SK-N-SH (cell line): ENCODE data around the gene GPR155. TPM values are rescaled to one million over a fixed set of nuclear protein-coding genes. Genes with fewer than 3 reads are reported as not detected.
A peak's percentile ranks its signal among the peaks of the same experiment; 100 is the strongest.

Experiments
- CTCF ChIA-PET: fragments of 300-600, 350-600 bp; formaldehyde crosslinking; extraction: SDS; loops from one replicate; lab custom pipeline; 2021; lab: Yijun Ruan, JAX
- POLR2A ChIA-PET: fragments of 350-600 bp; sonication (Branson Sonifier 250); formaldehyde crosslinking; extraction: SDS; loops from one replicate; lab custom pipeline; 2020; ENCODE audit warnings: antibody characterized with exemption, inconsistent platforms; lab: Yijun Ruan, JAX
- DNase-seq: peaks from one replicate; pipeline ENCODE4 v3.0.0; 2012
- H2AFZ ChIP-seq: fragments of 200-600 bp; sonication (generic); 2 replicates; pipeline ENCODE4 v1.8.1; 2016; ENCODE audit warnings: antibody characterized with exemption, mild to moderate bottlenecking, low read depth
- H3F3A ChIP-seq: fragments of 200-600 bp; sonication (generic); replicated peaks from 2 replicates; pipeline ENCODE3; 2016; ENCODE audit warnings: antibody characterized with exemption, mild to moderate bottlenecking; ENCODE audit not compliant: insufficient read depth
- H3K27ac ChIP-seq, 2 experiments: fragments of 200-500 bp in 1 of 2; fragments of 200-600 bp in 1 of 2; sonication (Bioruptor generic) in 1 of 2; sonication (generic), shearing (Covaris generic) in 1 of 2; 2 replicates each; pipeline versions ENCODE4 v1.5.1 to v1.6.1; 2014 to 2016; ENCODE audit warnings: low read depth in 2 of 2, inconsistent platforms in 1 of 2, low read length in 1 of 2, mild to moderate bottlenecking in 1 of 2, mixed read lengths in 1 of 2
- H3K27me3 ChIP-seq: fragments of 200-600 bp; sonication (generic), shearing (Covaris generic); 2 replicates; pipeline ENCODE4 v1.6.1; 2016; ENCODE audit warnings: mixed run types; ENCODE audit not compliant: insufficient read depth
- H3K36me3 ChIP-seq, 2 experiments: fragments of 200-500 bp in 1 of 2; fragments of 200-600 bp in 1 of 2; sonication (Bioruptor generic) in 1 of 2; sonication (generic) in 1 of 2; replicated peaks in 1 of 2; 2 replicates each; pipeline versions ENCODE3 to v1.5.1; 2014 to 2016; ENCODE audit warnings: low read length in 1 of 2, mild to moderate bottlenecking in 1 of 2; ENCODE audit not compliant: insufficient read depth in 2 of 2, control insufficient read depth in 1 of 2
- H3K4me1 ChIP-seq, 2 experiments: fragments of 200-500 bp in 1 of 2; fragments of 200-600 bp in 1 of 2; sonication (Bioruptor generic) in 1 of 2; sonication (generic), shearing (Covaris generic) in 1 of 2; 2 replicates each; pipeline versions ENCODE4 v1.5.1 to v1.6.1; 2014 to 2016; ENCODE audit warnings: low read depth in 1 of 2, low read length in 1 of 2, mixed run types in 1 of 2; ENCODE audit not compliant: insufficient read depth in 2 of 2, control insufficient read depth in 1 of 2
- H3K4me2 ChIP-seq: fragments of 200-600 bp; sonication (generic), shearing (Covaris generic); 2 replicates; pipeline ENCODE4 v1.6.1; 2017; ENCODE audit warnings: mixed run types
- H3K4me3 ChIP-seq, 2 experiments: fragments of 200-500 bp in 1 of 2; fragments of 200-600 bp in 1 of 2; sonication (Bioruptor generic) in 1 of 2; sonication (generic), shearing (Covaris generic) in 1 of 2; 2 replicates each; pipeline versions ENCODE4 v1.5.1 to v1.8.1; 2014 to 2016; ENCODE audit warnings: low read depth in 2 of 2, inconsistent platforms in 1 of 2, low read length in 1 of 2, mild to moderate bottlenecking in 1 of 2, mixed read lengths in 1 of 2, moderate library complexity in 1 of 2
- H3K79me2 ChIP-seq: fragments of 200-600 bp; sonication (generic); 2 replicates; pipeline ENCODE4 v1.8.1; 2017; ENCODE audit warnings: mild to moderate bottlenecking; ENCODE audit not compliant: insufficient read depth
- H3K9ac ChIP-seq: fragments of 200-600 bp; sonication (generic); 2 replicates; pipeline ENCODE4 v1.6.1; 2017; ENCODE audit warnings: mixed run types
- H3K9me2 ChIP-seq: fragments of 200-600 bp; sonication (generic); 2 replicates; pipeline ENCODE4 v1.6.1; 2017; ENCODE audit warnings: mixed run types
- H3K9me3 ChIP-seq: fragments of 200-600 bp; sonication (generic); 2 replicates; pipeline ENCODE4 v1.6.1; 2017; ENCODE audit warnings: mixed run types, mild to moderate bottlenecking, moderate library complexity
- H4K20me1 ChIP-seq: fragments of 200-600 bp; sonication (generic); 2 replicates; pipeline ENCODE4 v1.6.1; 2017; ENCODE audit warnings: mild to moderate bottlenecking, mixed run types; ENCODE audit not compliant: insufficient read depth
- CHD2 ChIP-seq: fragments of 150-350 bp; IDR thresholded peaks from 2 replicates; pipeline ENCODE4 v1.6.1; 2018; ENCODE audit warnings: low read length; ENCODE audit not compliant: partially characterized antibody
- GATA2 ChIP-seq: sonication (generic); formaldehyde crosslinking; IDR thresholded peaks from 2 replicates; pipeline ENCODE4 v1.5.0; 2020; ENCODE audit warnings: mild to moderate bottlenecking, missing genetic modification reagents
- JUND ChIP-seq: IDR thresholded peaks from 2 replicates; pipeline ENCODE4 v1.4.0; 2012
- MAX ChIP-seq: IDR thresholded peaks from 2 replicates; pipeline ENCODE4 v1.4.0; 2012; ENCODE audit warnings: low read depth
- MEF2A ChIP-seq: IDR thresholded peaks from 2 replicates; pipeline ENCODE4 v1.4.0; 2012; ENCODE audit warnings: low read depth, borderline replicate concordance
- MXI1 ChIP-seq: IDR thresholded peaks from 2 replicates; pipeline ENCODE4 v1.6.1; 2012; ENCODE audit warnings: mild to moderate bottlenecking, low read depth, low read length, improper control_type of control experiment
- NFIC ChIP-seq: IDR thresholded peaks from 2 replicates; pipeline ENCODE4 v1.4.0; 2012; ENCODE audit warnings: borderline replicate concordance
- NRF1 ChIP-seq: IDR thresholded peaks from 2 replicates; pipeline ENCODE4 v1.6.1; 2012; ENCODE audit warnings: low read depth, mild to moderate bottlenecking, low read length
- PBX3 ChIP-seq: IDR thresholded peaks from 2 replicates; pipeline ENCODE4; 2012
- RAD21 ChIP-seq: IDR thresholded peaks from 2 replicates; pipeline ENCODE4 v1.6.1; 2012; ENCODE audit warnings: mild to moderate bottlenecking, low read length
- RFX5 ChIP-seq: IDR thresholded peaks from 2 replicates; pipeline ENCODE4 v1.6.1; 2012; ENCODE audit warnings: mild to moderate bottlenecking, improper control_type of control experiment, low read length
- SIN3A ChIP-seq: IDR thresholded peaks from 2 replicates; pipeline ENCODE4 v1.6.1; 2012; ENCODE audit warnings: low read depth, mild to moderate bottlenecking, low read length, moderate library complexity, borderline replicate concordance
- SMC3 ChIP-seq: IDR thresholded peaks from 2 replicates; pipeline ENCODE4 v1.6.1; 2012; ENCODE audit warnings: low read depth, low read length, improper control_type of control experiment
- whole genome bisulfite sequencing: methylation state at CpG from one replicate; pipeline ENCODE4 v1.1.6; 2017; ENCODE audit warnings: low lambda C conversion rate; 5-methylcytosine and 5-hydroxymethylcytosine counted together
- polyA plus RNA-seq, 3 experiments: library from polyadenylated mRNA; depleted of rRNA; stranded (reverse); fragments of >200 nt; gene quantifications; 2 replicates each; pipeline ENCODE4 v1.2.3, GENCODE V29; 2012
- TF ChIP-seq, protein P1 (sequence below): IDR thresholded peaks from 2 replicates; pipeline ENCODE4 v1.4.0; 2012; ENCODE audit warnings: low read depth, borderline replicate concordance

Gene GPR155
- polyA plus RNA-seq, 1 of the 3 experiments (the other 2 are of a cell fraction) = 3.5 TPM

DNA sequence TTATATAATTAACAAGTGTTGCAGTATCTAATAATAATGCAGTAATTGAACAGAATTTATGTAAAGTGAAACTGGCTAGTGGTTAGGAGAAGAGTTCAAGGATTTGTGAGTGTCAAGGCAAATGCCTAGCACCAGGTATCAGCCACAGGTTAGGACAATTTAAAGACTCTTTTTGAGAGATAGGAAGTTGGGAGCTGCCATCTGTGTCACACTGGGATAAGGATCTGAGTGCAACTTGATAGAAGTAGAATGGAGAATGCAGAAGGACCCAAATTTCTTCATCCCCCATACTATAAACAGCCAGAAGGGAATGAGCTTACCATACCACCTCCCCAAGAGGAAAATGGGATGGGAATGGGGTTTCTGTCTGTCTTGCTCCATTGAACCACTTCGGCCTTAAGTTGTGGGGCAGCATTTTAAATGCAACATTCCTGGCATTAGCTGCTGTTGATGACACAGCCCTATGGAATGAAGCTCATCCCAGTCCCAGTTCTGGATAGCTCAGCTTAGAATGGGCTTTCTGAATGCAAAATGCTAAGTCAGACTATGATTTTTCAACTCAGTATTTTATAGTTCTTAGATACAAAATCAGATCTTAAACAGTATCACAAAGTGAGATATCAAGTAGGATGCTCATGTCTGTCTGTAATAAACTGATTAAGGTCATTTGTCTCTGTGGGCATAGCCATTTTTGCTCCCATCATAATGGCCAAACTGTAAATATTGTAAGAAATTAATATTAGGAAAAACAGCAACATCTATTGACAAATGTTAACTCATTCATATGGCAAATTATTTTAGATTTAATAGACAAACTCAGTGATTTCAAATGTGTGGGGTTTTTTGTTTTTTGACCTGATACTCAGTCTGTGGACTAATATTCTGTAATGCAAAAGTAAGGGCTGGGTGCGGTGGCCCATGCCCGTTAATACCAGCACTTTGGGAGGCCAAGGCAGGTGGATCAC, 44.0 kb downstream of the GPR155 start (continued):
- TF ChIP-seq RAD21 (no peak), NFIC (peak; percentile 60)
- TF ChIP-seq, all 33 proteins: peak for 8

DNA sequence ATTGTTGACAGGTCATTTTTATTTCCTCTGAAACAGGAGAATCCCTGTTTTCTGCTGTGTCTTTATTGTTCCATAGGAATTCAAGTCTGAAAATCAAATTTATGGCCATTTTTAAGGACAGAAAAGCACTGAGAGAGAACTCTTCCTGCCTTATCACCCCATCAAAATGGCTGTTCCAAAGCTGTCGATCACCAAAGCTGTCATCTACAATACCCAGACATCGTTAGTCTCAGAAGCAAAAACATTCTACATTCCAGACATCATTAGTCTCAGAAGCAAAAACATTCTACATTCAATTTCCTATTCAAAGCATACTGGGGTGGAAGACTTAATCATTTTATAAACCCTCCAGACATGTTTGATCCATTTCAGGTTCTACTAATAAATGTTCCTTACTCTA, 46.9 kb downstream of the GPR155 start:
- TF ChIP-seq SIN3A (no peak), SMC3 (no peak), MXI1 (no peak), RFX5 (no peak), MEF2A (no peak), GATA2 (CRISPR knock-in tag) (0 out of 2 replicates have a peak, but pooled peaks have one; percentile 15), PBX3 (0 out of 2 replicates have a peak, but pooled peaks have one; percentile 8), JUND (0 out of 2 replicates have a peak, but pooled peaks have one; percentile 9)
- TF ChIP-seq, protein P1, sequence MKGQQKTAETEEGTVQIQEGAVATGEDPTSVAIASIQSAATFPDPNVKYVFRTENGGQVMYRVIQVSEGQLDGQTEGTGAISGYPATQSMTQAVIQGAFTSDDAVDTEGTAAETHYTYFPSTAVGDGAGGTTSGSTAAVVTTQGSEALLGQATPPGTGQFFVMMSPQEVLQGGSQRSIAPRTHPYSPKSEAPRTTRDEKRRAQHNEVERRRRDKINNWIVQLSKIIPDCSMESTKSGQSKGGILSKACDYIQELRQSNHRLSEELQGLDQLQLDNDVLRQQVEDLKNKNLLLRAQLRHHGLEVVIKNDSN = no peak
- peaks cover 2 to 6% of the 10 kb centered on the region in 2 experiments for H3K36me3 ChIP-seq
- ChIA-PET POLR2A (no interaction called here), CTCF (no interaction called here)
- no peaks in the 10 kb centered on the region for H3K9me3 ChIP-seq
- WGBS = 60% methylated on average over 2 of the region's 2 CpGs
- H3K4me1 ChIP-seq = peaks cover 0 to 21% of the 10 kb centered on the region in 2 experiments; a peak in 3 of 4 replicates
- H3F3A ChIP-seq = peaks cover 11% of the 10 kb centered on the region
- no peaks in the 10 kb centered on the region for H3K27me3 ChIP-seq
- H3K27ac ChIP-seq = peak overlapping the region in 1 of 2 experiments; percentile 76; a peak in 2 of 4 replicates
- H3K4me3 ChIP-seq = no peak overlapping the region; a peak in 1 of 4 replicates
- H3K79me2 ChIP-seq = no peaks in the 10 kb centered on the region
- peak; percentile 12 for DNase-seq
- H4K20me1 ChIP-seq = no peaks in the 10 kb centered on the region
- no peaks in the 10 kb centered on the region for H3K9me2 ChIP-seq
- H2AFZ ChIP-seq = peak overlapping the region; percentile 50; the same call in 1 of the 2 replicates
- H3K9ac ChIP-seq = no peak overlapping the region
- no peak overlapping the region for H3K4me2 ChIP-seq

DNA sequence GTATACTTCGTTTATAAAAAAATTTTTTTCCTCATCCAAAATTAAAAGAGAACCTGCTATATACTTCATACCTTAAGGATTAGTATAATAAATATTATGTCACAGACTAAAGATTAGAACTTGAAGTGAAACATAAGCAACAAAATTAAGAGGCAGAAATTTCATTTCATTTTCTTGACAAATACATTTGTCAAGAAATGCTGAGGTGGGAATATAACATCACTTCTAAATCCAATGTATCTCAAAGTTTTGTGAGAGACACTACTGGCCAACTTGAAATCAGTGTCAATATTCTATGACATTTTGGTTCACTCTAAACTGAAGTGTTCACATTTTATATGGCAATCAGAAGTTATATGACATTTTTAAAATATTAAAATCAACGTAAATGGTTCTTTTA, 47.5 kb downstream of the GPR155 start:
- Histone ChIP-seq H3K27ac (peak overlapping the region in 1 of 2 experiments; percentile 76; a peak in 1 of 4 replicates), H4K20me1 (no peaks in the 10 kb centered on the region), H3K9me3 (no peaks in the 10 kb centered on the region), H3K9me2 (no peaks in the 10 kb centered on the region), H3F3A (peaks cover 11% of the 10 kb centered on the region), H2AFZ (no peak overlapping the region), H3K4me2 (no peak overlapping the region), H3K4me1 (peaks cover 0 to 17% of the 10 kb centered on the region in 2 experiments; a peak in 3 of 4 replicates), H3K4me3 (no peak overlapping the region), H3K79me2 (no peaks in the 10 kb centered on the region), H3K36me3 (peaks cover 2 to 6% of the 10 kb centered on the region in 2 experiments), H3K9ac (no peak overlapping the region), H3K27me3 (no peaks in the 10 kb centered on the region)
- DNase-seq = no peak
- WGBS = 86% methylated on average over 2 of the region's 2 CpGs
- TF ChIP-seq NRF1 (no peak), JUND (no peak), CHD2 (no peak), MAX (no peak), PBX3 (no peak)
- ChIA-PET CTCF (no interaction called here), POLR2A (no interaction called here)
